Omental fat pad (tissue), 4 donors: ENCODE measurements around the gene UQCR10. TPM values are rescaled to one million over a fixed set of nuclear protein-coding genes. Genes with fewer than 3 reads are reported as not detected.

Experiments used
- ATAC-seq: fragments of 150-250 bp; one replicate; pipeline ENCODE4 v1.9.1; 2016; ENCODE audit warnings: mild to moderate bottlenecking, moderate library complexity; ENCODE audit not compliant: low FRiP score
- DNase-seq: peaks from one replicate; pipeline ENCODE4 v3.0.0-alpha.2; 2019; ENCODE audit warnings: low spot score
- total RNA-seq, 4 donors: library from RNA; depleted of rRNA; stranded (reverse); fragments of >200 nt; gene quantifications; one replicate each; pipeline ENCODE4 v1.1.0, GENCODE V29; 2016
- TF ChIP-seq, protein P1 (sequence below), 3 donors: fragments of 450-650 bp; IDR thresholded peaks; one replicate each; pipeline ENCODE4 v1.5.1; 2016 to 2017; ENCODE audit warnings: antibody characterized with exemption in 3 of 3, mild to moderate bottlenecking in 3 of 3, moderate library complexity in 2 of 3

The UQCR10 gene
- total RNA-seq, 4 donors from 2014 or later: 47.3 to 73.6 (median 65.4) TPM

DNA sequence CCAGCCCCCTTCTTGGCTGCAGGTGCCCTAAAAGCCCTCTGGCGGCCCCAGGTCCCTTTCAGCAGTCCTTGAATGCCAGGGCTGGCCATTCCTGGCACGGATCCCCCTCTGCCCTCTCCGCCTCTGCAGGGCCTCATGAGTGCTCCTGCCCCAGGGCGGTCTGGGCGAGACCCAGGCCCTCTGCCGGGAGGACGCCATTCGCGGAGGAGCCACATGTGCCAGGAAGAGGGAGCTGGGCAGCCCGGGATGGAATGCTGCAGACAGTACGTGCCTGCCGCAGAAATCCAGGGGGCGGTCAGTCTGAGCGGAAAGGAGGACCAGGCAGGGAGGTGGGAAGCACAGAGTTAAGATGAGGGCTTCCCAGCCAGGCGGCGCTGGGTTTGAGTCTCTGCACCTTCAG, 44.6 kb upstream of the UQCR10 start:
- DNase-seq: no peak
- TF ChIP-seq, protein P1, sequence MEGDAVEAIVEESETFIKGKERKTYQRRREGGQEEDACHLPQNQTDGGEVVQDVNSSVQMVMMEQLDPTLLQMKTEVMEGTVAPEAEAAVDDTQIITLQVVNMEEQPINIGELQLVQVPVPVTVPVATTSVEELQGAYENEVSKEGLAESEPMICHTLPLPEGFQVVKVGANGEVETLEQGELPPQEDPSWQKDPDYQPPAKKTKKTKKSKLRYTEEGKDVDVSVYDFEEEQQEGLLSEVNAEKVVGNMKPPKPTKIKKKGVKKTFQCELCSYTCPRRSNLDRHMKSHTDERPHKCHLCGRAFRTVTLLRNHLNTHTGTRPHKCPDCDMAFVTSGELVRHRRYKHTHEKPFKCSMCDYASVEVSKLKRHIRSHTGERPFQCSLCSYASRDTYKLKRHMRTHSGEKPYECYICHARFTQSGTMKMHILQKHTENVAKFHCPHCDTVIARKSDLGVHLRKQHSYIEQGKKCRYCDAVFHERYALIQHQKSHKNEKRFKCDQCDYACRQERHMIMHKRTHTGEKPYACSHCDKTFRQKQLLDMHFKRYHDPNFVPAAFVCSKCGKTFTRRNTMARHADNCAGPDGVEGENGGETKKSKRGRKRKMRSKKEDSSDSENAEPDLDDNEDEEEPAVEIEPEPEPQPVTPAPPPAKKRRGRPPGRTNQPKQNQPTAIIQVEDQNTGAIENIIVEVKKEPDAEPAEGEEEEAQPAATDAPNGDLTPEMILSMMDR (IDR thresholded peaks at IDR 0.05): no peak
- no peak for ATAC-seq

- no peak for DNase-seq
- no peak for ATAC-seq
- TF ChIP-seq, protein P1 (IDR thresholded peaks at IDR 0.05): no peak
These were observed 43.4 kb upstream of the UQCR10 start for GRCh38 chr22:29723766-29724165.

DNA sequence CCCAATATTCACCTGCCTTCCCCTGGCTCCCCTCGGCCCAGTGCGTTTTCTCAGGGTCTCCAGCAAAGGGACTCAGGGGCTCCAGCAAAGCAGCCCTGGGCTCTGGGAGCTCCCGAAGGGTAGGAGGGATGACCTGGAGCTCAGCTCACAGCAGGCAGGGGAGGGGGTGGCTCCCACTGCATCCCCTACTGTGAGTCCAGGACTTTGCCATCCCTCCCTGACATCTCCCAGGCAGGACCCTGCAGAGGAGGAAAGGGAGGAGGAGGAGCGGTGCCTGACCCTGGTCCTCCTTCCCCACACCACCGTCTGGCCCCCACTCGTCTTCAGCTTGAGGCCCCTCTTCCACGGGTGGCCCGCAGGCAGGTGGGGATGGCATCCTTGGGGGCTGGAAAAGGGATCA, 42.3 kb upstream of the UQCR10 start:
- no peak for ATAC-seq
- TF ChIP-seq, protein P1 (IDR thresholded peaks at IDR 0.05): no peak
- no peak for DNase-seq

GRCh38 chr22:29726106-29726505, 41.1 kb upstream of the UQCR10 start:
- no peak for DNase-seq
- no peak for ATAC-seq
- TF ChIP-seq, protein P1 (IDR thresholded peaks at IDR 0.05): no peak

DNA sequence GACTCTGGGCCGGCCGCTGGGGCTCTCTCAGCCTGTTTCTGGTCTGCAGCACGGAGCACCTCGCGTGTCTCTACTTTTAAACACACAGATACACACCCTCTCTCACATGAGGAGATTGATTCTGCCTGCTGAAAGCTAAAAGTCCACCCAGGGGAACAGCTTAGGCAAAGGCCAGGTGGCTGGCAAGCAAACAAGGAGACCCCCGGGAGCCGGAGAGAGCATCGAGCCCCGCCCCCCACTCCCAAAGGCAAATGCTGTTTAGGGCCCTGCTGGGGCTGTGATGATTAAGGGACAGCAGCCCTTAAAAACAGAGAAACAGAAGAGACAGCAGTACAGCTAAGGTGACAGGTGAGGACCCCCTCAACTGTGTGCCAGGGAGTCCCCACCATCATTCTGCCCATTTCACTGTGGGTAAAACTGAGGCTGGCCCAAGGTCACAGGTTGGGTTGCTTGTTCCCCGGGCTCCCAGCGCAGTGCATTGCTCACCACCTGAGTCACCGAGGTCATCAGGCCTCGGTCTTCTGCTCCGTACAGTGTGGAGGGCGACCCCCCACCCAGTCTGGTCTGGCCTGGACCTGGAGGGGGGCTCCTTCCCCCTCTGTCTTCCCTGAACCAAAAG, 40.5 kb upstream of the UQCR10 start:
- DNase-seq: no peak
- ATAC-seq: no peak
- TF ChIP-seq, protein P1 (IDR thresholded peaks at IDR 0.05): no peak

DNA sequence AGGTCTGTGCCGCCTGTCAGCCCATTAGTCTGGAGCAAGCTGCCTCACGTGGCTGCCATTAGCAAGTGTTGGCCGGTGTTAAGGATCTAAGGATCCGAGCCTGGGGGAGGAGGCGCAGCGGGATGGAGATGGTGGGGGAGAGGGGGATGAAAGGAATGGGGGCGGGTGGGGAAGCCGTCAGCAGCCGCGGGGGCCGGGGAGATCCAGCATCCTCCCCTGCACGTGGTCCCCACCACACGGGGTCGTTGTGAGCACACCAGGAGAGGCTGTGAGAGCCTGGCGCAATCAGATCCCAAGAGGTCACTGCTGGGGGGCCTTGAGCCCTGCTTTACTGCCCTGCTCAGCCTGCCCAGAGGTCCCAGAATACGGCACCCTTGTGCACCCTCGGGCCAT, 40.0 kb upstream of the UQCR10 start:
- DNase-seq (no peak), ATAC-seq (peak; percentile 17)
- TF ChIP-seq, protein P1 (IDR thresholded peaks at IDR 0.05): no peak

DNA sequence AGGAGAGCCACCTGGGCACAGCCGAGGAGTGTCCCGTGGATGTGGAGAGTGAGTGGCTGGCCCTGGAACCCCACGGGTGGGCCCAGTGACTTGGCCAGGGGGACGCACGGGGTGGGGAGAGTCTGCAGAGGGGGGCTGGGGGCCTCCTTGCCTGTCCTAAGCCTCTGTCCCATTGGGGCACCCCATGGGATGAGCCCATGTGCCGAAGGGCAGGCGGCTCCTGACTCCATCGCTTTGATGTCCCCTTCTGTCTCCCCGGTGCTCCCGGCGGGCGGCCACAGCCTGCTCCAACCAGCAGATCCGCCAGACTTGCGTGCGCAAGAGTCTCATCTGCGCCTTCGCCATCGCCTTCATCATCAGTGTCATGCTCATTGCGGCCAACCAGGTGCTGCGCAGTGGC, 38.0 kb upstream of the UQCR10 start:
- DNase-seq (no peak), ATAC-seq (no peak)
- TF ChIP-seq, protein P1 (IDR thresholded peaks at IDR 0.05): no peak
